H1 (cell line): ENCODE measurements around the gene TTLL5. TPM values are rescaled to one million over a fixed set of nuclear protein-coding genes. Genes with fewer than 3 reads are reported as not detected.

ENCODE experiments used
- CBX5 ChIP-seq: fragments of 300-800, 300-1000 bp; sonication (generic); IDR thresholded peaks from 2 replicates; pipeline ENCODE4 v1.7.1; 2016; ENCODE audit warnings: antibody characterized with exemption, low read length, low read depth
- CHD7 ChIP-seq: fragments of 300-600 bp; sonication (generic); IDR thresholded peaks from 2 replicates; pipeline ENCODE4 v1.7.1; 2012; ENCODE audit warnings: low read length, moderate library complexity, mild to moderate bottlenecking, inconsistent platforms; ENCODE audit not compliant: insufficient replicate concordance
- CREB1 ChIP-seq: IDR thresholded peaks from 2 replicates; pipeline ENCODE4 v1.6.1; 2012; ENCODE audit warnings: inconsistent platforms
- HDAC6 ChIP-seq: IDR thresholded peaks from one replicate; pipeline ENCODE4 v1.7.1; 2012; ENCODE audit warnings: low read depth, mild to moderate bottlenecking, inconsistent platforms, low read length, moderate library complexity
- MAFK ChIP-seq: IDR thresholded peaks from 2 replicates; pipeline ENCODE4 v1.6.1; 2012; ENCODE audit warnings: low read depth, mild to moderate bottlenecking, improper control_type of control experiment, low read length
- NANOG ChIP-seq: IDR thresholded peaks from 2 replicates; pipeline ENCODE4 v1.6.1; 2011; ENCODE audit warnings: low read length, low read depth, mild to moderate bottlenecking, inconsistent platforms; ENCODE audit not compliant: insufficient read depth, poor library complexity, severe bottlenecking
- POU5F1 ChIP-seq: IDR thresholded peaks from 2 replicates; pipeline ENCODE4 v1.6.1; 2011; ENCODE audit warnings: low read depth, mild to moderate bottlenecking, low read length, moderate library complexity
- RBBP5 ChIP-seq: IDR thresholded peaks from 2 replicates; pipeline ENCODE4 v1.7.1; 2012; ENCODE audit warnings: low read depth, mild to moderate bottlenecking, inconsistent platforms, low read length, moderate library complexity, borderline replicate concordance
- SP4 ChIP-seq: IDR thresholded peaks from 2 replicates; pipeline ENCODE4 v1.6.1; 2012; ENCODE audit warnings: low read length, inconsistent platforms
- SUZ12 ChIP-seq: fragments of 200-600 bp; sonication (generic); IDR thresholded peaks from 2 replicates; pipeline ENCODE4 v1.6.1; 2012; ENCODE audit warnings: mild to moderate bottlenecking, inconsistent platforms, low read length, moderate library complexity, mixed read lengths
- TCF12 ChIP-seq: IDR thresholded peaks from 2 replicates; pipeline ENCODE4 v1.6.1; 2011; ENCODE audit warnings: low read depth, mild to moderate bottlenecking, low read length
- polyA plus RNA-seq, 7 experiments: library from polyadenylated mRNA; depleted of rRNA in 3 of 7; stranded (reverse) in 5 of 7; unstranded in 2 of 7; fragments of >200 nt in 5 of 7; fragments of 200-250 nt in 2 of 7; gene quantifications; 1 replicate in 5 of 7; 2 replicates in 1 of 7; 4 replicates in 1 of 7; pipeline versions ENCODE4 v1.2.1 to v1.2.3, GENCODE V29; 2011 to 2013; ENCODE audit warnings: missing spikeins in 2 of 7, mixed read lengths in 2 of 7
- total RNA-seq: library from RNA; stranded (reverse); fragmentation: NEBNext Ultra II Directional; extraction: Animal tissue kit (Norgen Biotek cat#: 25700); gene quantifications from 2 replicates; pipeline ENCODE4 v1.2.1, GENCODE V29; 2021

The TTLL5 gene
- total and polyA plus RNA-seq, 2 of the 8 experiments (the other 6 are each of a cell fraction or from before 2014, with no cell fraction given) = 16.1 to 45.9 TPM

GRCh38 chr14:75829316-75829715 lies 168.3 kb downstream of the TTLL5 start (continued):
- TF ChIP-seq CHD7 (no peak), CBX5 (no peak), SP4 (no peak), POU5F1 (no peak), CREB1 (no peak), RBBP5 (no peak), TCF12 (no peak), SUZ12 (no peak), HDAC6 (no peak), NANOG (no peak), MAFK (no peak)
